DMS 273 (cell line): Measurements from ENCODE around the gene KRT10.

Experiments used
- DNase-seq: peaks from one replicate; lab custom pipeline; 2025; ENCODE audit not compliant: unreplicated experiment; lab: John Stamatoyannopoulos, UW

KRT10 gene

DNA sequence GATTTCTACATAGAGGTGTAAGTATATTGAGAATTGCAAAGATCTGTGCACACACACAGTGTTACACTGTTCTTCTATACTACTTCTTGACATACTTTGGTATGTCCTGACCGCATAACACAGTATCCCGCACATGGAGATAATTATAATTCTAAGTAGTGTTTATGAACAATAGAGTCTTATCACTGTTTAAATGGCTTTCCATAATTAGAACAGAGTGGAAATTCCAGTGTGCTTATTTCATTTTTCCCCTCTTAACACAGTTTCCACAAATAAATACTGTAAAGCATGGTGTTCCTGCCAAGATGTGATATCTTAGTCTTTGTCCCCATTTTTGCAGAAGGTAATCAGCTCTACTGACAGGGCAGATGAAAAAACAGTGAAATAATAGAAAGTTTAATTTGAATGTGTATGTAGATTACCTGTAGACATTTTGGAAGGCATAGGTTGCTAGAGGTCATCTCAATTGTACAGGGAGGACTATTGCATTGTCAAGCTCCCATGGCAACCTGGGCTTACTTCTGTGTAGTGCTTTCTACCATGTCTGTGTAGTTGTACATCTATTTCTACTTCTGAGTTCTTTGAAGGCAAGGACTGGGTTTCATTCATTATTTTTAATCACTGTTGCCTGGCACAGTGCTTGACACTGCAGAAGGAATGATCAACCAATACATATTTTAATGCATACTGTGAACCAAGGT, 12.5 kb downstream of the KRT10 start:
- no peak for DNase-seq

DNA sequence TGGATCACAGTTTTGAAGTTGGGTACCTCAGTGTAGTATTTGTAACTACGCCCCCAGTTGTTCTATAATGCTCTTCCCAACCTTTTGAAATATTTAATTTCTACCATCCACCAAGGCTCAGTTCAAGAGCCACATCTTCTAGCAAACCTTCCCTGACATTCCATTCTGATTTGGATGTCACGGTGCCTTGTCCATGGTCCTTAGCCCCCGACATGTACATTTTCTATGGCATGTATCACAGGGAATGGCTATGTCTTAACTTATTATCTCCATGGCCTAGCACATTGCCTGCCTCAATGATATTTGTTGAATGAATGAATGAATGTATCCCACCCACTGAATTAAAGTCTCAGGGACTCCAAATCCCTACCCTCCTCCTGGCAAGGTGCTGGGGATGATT, 16.3 kb downstream of the KRT10 start:
- no peak for DNase-seq

DNA sequence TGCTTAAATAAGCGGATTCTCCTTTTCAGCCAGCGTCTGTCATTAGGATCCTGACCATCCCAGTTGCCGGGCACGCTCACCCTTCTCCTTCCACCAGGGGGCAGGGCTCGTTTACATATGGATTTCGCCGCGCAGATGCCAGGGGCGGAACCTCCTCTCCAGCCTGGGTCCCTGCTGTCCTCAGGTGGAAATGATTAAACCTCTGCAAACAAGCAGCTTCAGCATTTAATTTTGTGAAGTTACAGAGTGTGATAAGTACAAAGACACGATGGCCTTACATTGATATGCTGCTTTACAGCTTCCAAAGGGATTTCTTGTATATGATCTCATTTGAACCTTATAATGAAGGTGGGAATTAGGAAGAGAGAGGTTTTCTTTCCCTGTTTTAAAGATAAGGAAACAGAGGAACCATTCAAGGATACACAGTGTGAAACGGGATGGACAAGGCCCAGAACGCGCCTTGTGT, 18.8 kb downstream of the KRT10 start:
- DNase-seq = peak; percentile 91

DNA sequence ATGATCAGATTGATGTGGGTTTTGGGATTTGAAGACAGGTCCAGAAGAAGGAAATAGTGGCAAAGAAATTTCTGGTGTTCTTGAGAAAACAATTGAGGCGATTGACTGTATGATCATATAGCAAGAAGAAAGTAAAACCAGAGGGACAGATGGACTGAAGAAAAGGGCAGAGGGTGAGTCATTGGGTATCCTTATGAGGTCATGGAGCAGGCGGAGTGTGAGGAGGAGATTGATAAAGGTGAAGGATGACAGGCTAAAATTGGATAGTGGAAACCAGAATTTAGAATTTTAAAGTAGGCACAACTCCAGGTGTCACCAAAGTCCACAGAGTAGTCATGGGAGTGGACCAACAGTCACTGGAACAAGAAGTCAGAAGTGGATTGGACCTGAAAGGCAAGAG, 21.3 kb downstream of the KRT10 start:
- no peak for DNase-seq

DNA sequence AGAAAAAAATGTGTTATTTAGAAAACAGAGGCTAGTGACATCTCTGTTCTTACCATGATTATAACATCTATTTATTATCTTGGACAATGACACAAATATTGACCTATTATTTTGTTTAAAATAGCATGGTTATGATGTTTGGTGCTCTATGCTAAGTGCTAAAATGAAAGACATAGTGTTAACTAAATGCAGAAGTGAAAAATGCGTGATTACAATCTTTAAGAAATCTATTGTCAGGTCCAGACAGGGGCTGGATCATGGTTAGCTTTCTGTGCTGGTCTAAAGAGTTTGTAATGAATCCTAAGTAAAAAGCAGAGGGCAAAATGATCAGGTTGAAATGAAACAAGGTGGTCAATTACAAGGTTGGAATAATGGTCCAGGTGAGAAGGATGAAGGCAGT, 22.0 kb downstream of the KRT10 start:
- DNase-seq = no peak

DNA sequence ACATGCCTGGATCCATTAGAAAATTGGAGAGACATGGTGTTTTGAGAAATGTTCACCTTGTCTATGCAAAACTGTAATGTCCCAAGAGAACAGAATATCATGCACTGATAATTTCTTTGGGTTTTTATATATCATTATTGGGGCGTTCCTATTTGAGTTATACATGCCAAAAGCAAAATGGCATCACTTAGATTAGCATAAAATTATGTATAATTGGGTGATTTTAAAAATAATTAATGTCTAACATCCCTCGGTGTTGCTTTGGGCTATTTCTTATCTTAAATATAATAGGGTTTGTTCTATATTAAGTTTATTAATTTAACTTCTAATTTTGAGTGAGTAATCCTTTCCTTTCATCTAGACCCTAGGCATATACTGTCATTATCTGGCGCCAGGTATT, 22.6 kb downstream of the KRT10 start, which contains the start of gene KRT28:
TSS of gene KRT28 (minus strand) at position 101 of the 400 bp plus-strand sequence. CDS start at position 35, 66 bp downstream.
- no peak for DNase-seq

DNA sequence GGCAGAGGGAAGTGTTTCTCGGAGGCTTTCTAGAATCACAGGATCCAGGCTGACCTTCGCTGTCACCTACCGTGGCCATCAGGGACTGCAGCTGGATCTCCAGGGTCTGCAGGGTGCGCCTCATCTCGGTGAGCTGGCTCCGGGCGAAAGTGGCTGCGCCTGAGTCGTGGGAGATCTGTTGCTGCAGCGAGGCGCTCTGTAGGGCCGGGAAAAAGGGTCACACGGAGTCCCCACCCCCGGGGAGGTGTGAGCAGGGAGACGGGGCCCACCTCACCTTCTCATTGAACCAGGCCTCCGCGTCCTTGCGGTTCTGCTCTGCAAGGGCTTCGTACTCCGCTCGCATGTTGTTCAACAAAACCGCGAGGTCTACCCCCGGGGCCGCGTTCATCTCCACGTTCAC, 25.6 kb downstream of the KRT10 start:
- DNase-seq = no peak

DNA sequence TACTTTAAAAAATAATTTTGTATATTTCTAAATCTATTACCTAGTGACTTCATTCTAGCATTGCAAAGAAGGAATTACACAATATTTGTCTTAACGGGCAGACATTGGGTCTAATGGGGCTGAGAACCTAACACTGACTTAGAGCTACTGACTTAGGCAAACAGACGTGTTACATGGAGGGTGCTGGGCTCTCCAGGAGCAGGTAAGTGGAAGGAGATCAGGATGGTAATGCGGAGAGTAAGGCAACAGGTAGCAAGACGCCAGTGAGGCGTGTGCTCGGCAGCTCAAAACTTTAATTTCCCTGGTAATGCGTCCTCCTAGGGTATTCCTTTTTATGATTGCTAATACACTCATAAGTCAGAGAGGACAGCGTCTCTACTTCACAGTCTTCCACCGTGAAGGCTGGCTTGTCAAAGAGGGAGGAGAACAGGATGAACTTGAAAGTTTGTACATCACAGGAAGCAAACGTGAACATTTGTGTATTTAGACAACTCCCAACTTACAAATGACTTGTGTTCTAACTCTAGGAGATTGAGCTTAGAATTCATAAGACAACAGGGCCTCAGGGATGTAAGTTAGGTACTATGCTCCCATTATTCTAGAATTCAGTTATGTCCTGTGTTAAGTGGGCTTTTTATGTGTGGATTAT, 27.3 kb downstream of the KRT10 start:
- DNase-seq = no peak

DNA sequence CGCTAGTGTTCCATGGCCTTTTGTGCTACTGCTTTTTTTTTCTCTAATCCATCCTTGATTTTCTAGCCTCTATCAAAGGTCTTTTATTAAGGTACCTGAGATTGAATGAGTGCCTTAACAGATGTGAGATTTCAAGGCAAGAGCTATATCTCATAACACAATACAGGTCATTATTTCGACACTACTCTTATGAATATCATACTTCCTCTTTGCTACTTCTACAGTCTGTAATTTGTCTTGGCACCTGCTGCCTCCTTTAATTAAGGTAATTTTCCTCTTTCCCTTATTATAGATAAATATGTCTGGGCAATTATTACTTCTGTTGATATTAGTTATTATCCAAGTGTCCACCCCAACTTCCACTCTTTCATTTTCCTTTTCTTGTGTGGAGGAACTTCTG, 27.9 kb downstream of the KRT10 start:
- no peak for DNase-seq

DNA sequence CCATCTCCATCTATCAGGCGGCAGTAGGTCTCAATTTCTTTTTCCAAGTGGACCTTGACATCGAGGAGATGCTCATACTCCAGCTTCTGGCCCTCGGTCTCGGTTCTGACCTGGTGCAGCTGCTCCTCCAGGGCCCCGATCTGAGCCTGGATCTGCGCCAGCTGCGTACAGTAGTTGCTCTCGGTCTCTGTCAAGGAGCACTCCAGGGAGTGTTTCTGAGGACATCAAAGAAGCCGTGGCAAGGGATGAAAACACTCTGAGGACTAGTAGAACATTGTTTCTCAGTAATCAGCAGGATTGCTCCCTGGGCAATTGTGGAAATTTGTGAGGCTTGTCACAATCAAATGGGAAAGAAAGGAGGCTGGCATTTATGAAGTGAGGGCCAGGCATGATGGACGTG, 28.6 kb downstream of the KRT10 start:
- DNase-seq = no peak

DNA sequence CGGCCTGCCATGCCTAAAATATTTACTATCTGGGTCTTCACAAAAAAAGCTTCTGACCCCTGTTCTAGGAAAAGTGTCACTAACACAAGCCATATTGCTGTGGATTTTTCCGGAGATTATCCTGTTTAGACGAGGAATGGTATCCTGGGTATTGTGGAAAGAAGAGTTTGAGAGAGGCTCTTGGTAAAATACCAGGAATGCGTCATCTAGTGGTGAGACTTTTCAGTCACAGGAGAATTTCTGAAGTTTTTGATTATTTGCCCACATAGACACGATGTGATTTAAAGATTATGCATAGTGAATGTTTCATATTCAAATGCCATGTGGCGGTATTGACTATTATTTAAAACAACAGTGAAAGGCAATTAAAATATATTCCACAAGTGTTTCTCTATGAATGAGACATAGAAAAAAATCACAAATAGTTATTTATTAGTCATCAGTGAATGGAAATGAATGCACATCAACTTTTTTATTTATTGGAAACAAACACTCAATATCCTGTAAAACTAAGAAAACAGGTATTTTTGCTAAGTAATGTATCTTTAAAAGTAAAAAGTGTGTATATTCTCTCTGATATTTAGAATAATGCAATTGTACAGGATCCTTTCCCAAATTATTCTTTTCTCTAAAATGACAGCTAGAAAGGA, 30.5 kb downstream of the KRT10 start:
- DNase-seq = no peak

DNA sequence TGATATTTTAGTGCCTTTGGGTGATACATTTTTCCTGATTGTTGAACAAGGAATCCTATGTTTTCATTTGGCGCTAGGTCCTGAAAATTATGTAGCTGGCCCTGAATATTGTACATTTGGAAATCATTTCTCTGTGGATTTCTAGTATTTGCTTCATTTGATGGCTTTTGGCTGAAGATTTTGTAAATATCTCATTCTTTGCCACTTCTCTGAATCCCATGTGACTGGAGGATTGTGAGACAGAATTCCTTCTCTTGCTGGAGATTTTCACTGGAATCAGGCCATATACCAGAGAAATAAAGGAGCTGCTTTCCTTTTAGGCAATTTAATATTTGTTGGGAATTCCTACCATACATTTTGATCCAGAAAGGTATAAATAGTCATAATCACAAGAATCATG, 31.3 kb downstream of the KRT10 start:
- DNase-seq = no peak

DNA sequence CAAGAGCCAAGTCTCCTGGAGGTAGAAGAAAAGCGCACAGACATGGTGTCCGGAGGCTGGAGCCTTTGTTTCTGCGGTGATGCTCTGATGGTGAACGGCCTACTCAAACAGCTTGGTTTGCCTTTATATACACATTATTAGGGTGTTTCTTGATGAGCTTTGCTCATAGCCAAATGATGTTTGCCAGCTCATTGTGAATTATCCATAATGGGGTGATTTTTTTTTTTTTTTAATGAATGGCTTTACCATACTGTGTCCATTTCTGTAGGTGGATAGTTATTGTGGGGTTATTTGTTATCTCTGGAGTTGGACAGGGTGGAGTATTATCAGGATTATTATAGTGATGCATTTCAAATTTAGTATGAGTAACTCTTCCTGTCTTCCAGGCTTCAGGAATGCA, 40.0 kb downstream of the KRT10 start, which contains the start of gene KRT27:
TSS of gene KRT27 (minus strand) at position 101 of the 400 bp plus-strand sequence. CDS start at position 44, 57 bp downstream.
- no peak for DNase-seq

DNA sequence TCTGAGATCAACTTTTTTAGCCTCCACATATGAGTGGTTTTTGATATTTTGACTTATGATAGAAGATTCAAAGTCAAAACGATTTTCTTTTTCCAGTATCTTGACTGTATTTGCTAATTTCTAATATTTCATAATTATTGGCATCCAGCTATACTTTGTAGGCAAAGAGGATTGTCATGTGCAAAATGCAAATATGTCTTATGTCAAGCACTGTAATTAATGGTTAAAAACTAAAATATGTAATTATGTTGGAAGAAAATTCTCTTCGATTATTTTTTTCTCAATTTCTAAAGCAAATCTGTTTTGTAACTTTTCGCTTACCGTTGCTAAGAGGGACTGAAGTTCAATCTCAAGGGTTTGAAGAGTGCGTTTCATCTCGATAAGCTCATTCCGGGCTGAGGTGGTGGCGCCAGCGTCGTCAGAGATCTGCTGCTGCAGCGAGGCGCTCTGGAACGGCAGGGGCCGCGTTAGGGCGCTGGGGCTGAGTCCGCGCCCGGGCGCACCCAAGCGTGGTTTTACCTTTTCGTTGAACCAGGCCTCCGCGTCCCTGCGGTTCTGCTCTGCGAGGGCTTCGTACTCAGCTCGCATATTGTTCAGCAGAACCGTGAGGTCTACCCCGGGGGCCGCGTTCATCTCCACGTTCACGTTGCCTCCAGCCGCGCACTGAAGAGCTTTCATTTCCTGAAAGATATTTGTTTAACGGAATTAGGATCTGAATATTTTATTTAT, 43.1 kb downstream of the KRT10 start:
- DNase-seq = no peak

DNA sequence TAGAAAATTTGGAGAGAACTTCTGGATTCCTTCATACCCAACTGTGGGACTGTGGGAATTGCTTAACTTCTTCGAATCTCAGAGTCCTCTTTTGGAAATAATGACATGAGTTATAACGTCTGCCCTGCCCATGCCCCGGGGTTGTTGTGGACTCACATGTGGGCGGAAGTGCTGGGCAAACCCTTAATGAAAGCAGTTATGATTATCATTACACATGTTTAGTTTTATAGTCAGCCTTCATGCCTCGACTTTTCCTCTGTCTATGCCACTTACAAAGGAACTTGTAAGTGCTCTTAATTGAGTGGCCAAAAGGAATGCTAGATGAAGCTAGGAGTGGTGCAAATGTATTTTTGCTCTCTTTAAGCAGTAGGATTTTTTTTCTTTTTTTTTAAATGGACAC, 44.0 kb downstream of the KRT10 start:
- no peak for DNase-seq

DNA sequence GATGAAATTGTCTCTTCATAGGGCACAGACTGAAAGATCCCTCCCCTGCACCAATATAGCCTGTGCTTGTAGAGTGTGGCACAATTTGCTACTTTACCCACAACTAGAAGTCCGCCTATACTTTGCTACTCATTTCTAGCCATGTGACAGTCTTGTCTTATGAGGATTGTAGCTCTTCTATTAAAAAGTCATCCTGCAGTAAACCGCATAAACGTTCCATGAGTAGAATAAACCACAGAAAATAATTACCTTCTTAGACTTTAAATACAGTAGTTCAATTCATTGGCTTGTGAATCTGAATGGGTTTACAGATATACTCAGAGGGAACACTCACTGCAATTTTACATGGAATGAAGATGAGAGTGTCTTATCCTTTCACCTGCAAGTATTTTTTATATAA, 44.4 kb downstream of the KRT10 start:
- no peak for DNase-seq

DNA sequence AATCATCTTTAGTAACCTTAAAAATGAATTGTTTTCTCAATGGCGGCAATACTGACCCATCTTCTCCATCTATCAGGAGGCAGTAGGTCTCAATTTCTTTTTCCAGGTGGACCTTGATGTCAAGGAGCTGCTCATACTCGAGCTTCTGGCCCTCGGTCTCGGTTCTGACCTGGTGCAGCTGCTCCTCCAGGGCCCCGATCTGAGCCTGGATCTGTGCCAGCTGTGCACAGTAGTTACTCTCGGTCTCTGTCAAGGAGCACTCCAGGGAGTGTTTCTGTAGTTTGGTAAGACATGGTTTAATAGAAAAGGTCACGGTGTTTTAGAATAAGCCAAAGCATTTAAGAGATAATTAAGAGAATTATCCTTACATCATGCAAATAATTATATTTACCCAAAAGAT, 45.0 kb downstream of the KRT10 start:
- DNase-seq = no peak

DNA sequence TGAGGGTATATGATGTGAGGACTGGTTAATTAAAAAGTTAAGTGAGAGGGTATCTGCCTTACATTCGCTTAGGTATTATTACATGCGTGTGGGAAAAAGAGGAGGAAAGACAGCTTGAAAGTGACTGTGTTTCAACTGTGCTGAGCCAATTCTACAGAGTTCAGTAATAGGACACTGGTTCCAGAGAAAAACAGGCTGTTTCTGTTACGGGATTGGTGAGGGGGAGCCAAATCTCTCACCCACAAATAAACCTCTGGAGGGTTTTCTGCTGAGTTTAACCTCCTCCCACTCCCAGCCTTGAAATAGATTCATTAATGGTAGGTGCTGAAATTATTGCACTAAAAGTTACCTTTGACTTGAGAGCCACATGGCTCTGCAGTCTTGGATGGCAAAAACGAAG, 46.5 kb downstream of the KRT10 start:
- no peak for DNase-seq

DNA sequence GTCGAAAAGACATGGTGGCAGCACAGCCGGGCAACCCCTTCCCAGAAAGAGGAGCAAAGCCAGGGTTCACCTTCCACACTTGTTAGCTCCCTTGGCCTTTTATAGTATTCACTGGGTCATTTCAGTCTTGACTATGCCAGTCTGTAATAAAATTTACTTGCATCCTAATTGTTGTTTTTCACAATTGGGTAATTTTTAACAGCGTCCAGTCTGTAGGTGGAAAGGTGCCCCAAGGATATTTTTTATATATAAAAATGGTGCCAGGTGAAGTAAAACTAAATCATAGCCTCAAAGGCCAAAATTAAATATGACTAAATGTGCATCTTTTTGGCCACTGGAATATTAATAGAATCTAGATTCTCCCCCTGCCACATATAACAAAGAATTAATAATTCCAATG, 50.3 kb downstream of the KRT10 start, which contains the start of gene KRT26:
TSS of gene KRT26 (minus strand) at position 101 of the 400 bp plus-strand sequence. CDS start at position 13, 88 bp downstream.
- DNase-seq = no peak
